A549 (cell line): ENCODE data around the gene P2RY13.

ENCODE experiments used
- HDAC2 ChIP-seq: fragments of 200-600 bp; sonication (generic); IDR thresholded peaks from 2 replicates; pipeline ENCODE4 v1.6.1; 2016
- KDM5A ChIP-seq: fragments of 200-600 bp; sonication (generic); IDR thresholded peaks from 2 replicates; pipeline ENCODE4 v1.6.1; 2016; ENCODE audit warnings: antibody characterized with exemption, mild to moderate bottlenecking
- POLR2A ChIP-seq: IDR thresholded peaks from 2 replicates; pipeline ENCODE4 v1.6.1; 2012; ENCODE audit warnings: mild to moderate bottlenecking, low read length
- RNF2 ChIP-seq: fragments of 200-600 bp; sonication (generic); IDR thresholded peaks from 2 replicates; pipeline ENCODE4 v1.6.1; 2016; ENCODE audit warnings: low read depth, mild to moderate bottlenecking, antibody characterized with exemption, moderate library complexity, borderline replicate concordance
- TF ChIP-seq, protein P1 (sequence below): IDR thresholded peaks from 2 replicates; pipeline ENCODE4 v1.6.1; 2012
- TF ChIP-seq, protein P2 (sequence below): fragments of >200 bp; sonication (Bioruptor Twin); formaldehyde crosslinking; IDR thresholded peaks from 2 replicates; pipeline ENCODE4 v1.6.1; 2016
- TF ChIP-seq, protein P3 (sequence below): fragments of 450-650 bp; IDR thresholded peaks from 2 replicates; pipeline ENCODE4 v1.6.1; 2014; ENCODE audit warnings: antibody characterized with exemption
- TF ChIP-seq, protein P4 (sequence below): fragments of >200 bp; sonication (Bioruptor Twin); formaldehyde crosslinking; IDR thresholded peaks from 3 replicates; pipeline ENCODE4 v1.5.1; 2016

DNA sequence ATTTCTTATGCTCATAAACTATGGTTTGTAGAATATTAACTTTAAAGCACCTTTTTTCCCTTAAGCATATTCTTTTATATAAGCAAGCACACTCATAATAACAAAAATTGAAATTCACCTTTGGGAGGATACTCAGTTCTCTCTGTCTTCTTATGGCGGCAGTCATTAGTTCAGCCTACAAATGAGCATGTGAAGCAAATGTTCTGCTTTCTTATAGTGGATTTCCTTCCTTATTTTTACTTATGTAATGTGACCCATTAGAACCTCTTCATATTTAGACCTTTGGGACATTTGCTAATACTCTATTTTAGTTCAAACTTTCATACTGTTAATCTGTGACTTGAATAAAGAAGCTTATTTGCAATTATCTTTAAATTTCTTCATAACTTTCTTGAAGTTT is at the start of gene P2RY13:
- TF ChIP-seq POLR2A (no peak), KDM5A (no peak), HDAC2 (no peak), RNF2 (no peak)
- TF ChIP-seq, protein P1, sequence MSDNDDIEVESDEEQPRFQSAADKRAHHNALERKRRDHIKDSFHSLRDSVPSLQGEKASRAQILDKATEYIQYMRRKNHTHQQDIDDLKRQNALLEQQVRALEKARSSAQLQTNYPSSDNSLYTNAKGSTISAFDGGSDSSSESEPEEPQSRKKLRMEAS = no peak
- TF ChIP-seq, protein P2, sequence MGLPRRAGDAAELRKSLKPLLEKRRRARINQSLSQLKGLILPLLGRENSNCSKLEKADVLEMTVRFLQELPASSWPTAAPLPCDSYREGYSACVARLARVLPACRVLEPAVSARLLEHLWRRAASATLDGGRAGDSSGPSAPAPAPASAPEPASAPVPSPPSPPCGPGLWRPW = no peak
- TF ChIP-seq, protein P3, sequence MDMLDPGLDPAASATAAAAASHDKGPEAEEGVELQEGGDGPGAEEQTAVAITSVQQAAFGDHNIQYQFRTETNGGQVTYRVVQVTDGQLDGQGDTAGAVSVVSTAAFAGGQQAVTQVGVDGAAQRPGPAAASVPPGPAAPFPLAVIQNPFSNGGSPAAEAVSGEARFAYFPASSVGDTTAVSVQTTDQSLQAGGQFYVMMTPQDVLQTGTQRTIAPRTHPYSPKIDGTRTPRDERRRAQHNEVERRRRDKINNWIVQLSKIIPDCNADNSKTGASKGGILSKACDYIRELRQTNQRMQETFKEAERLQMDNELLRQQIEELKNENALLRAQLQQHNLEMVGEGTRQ = no peak
- TF ChIP-seq, protein P4, sequence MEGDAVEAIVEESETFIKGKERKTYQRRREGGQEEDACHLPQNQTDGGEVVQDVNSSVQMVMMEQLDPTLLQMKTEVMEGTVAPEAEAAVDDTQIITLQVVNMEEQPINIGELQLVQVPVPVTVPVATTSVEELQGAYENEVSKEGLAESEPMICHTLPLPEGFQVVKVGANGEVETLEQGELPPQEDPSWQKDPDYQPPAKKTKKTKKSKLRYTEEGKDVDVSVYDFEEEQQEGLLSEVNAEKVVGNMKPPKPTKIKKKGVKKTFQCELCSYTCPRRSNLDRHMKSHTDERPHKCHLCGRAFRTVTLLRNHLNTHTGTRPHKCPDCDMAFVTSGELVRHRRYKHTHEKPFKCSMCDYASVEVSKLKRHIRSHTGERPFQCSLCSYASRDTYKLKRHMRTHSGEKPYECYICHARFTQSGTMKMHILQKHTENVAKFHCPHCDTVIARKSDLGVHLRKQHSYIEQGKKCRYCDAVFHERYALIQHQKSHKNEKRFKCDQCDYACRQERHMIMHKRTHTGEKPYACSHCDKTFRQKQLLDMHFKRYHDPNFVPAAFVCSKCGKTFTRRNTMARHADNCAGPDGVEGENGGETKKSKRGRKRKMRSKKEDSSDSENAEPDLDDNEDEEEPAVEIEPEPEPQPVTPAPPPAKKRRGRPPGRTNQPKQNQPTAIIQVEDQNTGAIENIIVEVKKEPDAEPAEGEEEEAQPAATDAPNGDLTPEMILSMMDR = no peak
